SK-N-SH treated with all-trans-retinoic acid at 6 μM for 48 hours (cell line): ENCODE results near the gene HSPB7.

Experiments
- CREB5 ChIP-seq: fragments of 250-450 bp; sonication (Bioruptor Pico); IDR thresholded peaks from 2 replicates; pipeline ENCODE4 v1.5.1; 2020; ENCODE audit warnings: low read depth, mild to moderate bottlenecking, moderate library complexity
- OSR1 ChIP-seq: fragments of 250-450 bp; sonication (Bioruptor Pico); IDR thresholded peaks from 2 replicates; pipeline ENCODE4 v1.8.0; 2022; ENCODE audit warnings: moderate library complexity, mild to moderate bottlenecking, inconsistent platforms
- PATZ1 ChIP-seq: fragments of 250-450 bp; sonication (Bioruptor Pico); IDR thresholded peaks from 2 replicates; pipeline ENCODE4 v1.8.0; 2020; ENCODE audit warnings: mild to moderate bottlenecking, moderate library complexity, borderline replicate concordance
- TCF4 ChIP-seq: fragments of 250-450 bp; sonication (Bioruptor Pico); IDR thresholded peaks from 2 replicates; pipeline ENCODE4 v1.8.0; 2021; ENCODE audit warnings: mild to moderate bottlenecking, moderate library complexity, borderline replicate concordance
- TOX ChIP-seq: fragments of 250-450 bp; sonication (Bioruptor Pico); IDR thresholded peaks from 2 replicates; pipeline ENCODE4 v1.8.0; 2021; ENCODE audit warnings: mild to moderate bottlenecking, moderate library complexity, borderline replicate concordance
- TSHZ2 ChIP-seq: fragments of 250-450 bp; sonication (Bioruptor Pico); IDR thresholded peaks from 2 replicates; pipeline ENCODE4 v1.5.0; 2020; ENCODE audit warnings: mild to moderate bottlenecking, moderate library complexity
- ZFP3 ChIP-seq: fragments of 250-450 bp; sonication (Bioruptor Pico); IDR thresholded peaks from 2 replicates; pipeline ENCODE4 v1.5.0; 2020; ENCODE audit warnings: mild to moderate bottlenecking, moderate library complexity
- ZFP30 ChIP-seq: fragments of 450-650 bp; formaldehyde crosslinking; IDR thresholded peaks from 2 replicates; pipeline ENCODE4 v1.5.0; 2022; ENCODE audit warnings: mild to moderate bottlenecking, moderate library complexity
- ZNF8 ChIP-seq: fragments of 450-650 bp; formaldehyde crosslinking; IDR thresholded peaks from 2 replicates; pipeline ENCODE4 v1.5.0; 2020; ENCODE audit warnings: mild to moderate bottlenecking, moderate library complexity

- TF ChIP-seq CREB5 (CRISPR knock-in tag) (no peak), ZFP3 (CRISPR knock-in tag) (no peak), PATZ1 (CRISPR knock-in tag) (no peak), OSR1 (CRISPR knock-in tag) (no peak), TOX (CRISPR knock-in tag) (no peak), ZFP30 (CRISPR knock-in tag) (no peak), TCF4 (no peak), ZNF8 (CRISPR knock-in tag) (no peak), TSHZ2 (CRISPR knock-in tag) (no peak)
These were observed 24.2 kb downstream of the HSPB7 start for GRCh38 chr1:15993666-15994065.
